ENCODE measurements around the gene GNAI3. TPM values are rescaled to one million over a fixed set of nuclear protein-coding genes. Genes with fewer than 3 reads are reported as not detected.

The GNAI3 gene
- total RNA-seq, 1 donor from 2014 or later, result 4.9 TPM

DNA sequence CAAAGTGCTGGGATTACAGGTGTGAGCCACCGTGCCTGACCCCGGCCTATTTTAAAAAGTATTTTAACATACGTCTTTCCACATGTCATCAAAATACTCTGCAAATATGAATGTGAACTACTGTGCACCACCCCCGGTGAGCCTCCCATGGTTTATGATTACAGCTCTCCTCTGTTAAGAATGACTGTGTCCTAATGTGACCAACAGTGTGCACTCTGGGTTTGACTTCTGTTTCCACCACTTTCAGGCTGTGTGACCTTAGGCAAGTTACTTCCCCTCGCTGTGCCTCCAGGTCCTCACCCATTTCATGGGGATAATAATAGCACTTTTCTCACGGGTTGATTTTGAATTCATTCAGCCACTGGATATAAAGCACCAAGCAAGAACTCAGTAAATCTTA, 85.9 kb downstream of the GNAI3 start:
- no peaks in the 10 kb centered on the region for H3K9me3 ChIP-seq
- no peak overlapping the region for H3K4me3 ChIP-seq
- DNase-seq (ENCODE audit: extremely low spot score in 2 of 2), result peak; percentile 37 to 74
- peaks cover 0 to 21% of the 10 kb centered on the region in 2 donors for H3K36me3 ChIP-seq
- H3K4me1 ChIP-seq, result peaks cover 40% of the 10 kb centered on the region
- intact Hi-C loops (cut with DNase I), result loop anchor here (10.0 kb wide), 1 partner anchor 351 kb away; the partner anchor contains the start of gene AHCYL1
- H3K27me3 ChIP-seq, result no peaks in the 10 kb centered on the region
- TF ChIP-seq CTCF (IDR thresholded peaks at IDR 0.05), result no peak
- TF ChIP-seq POLR2A (IDR thresholded peaks at IDR 0.05), result no peak
- TF ChIP-seq POLR2AphosphoS5 (IDR thresholded peaks at IDR 0.05; ENCODE audit: insufficient read depth in 1 of 2, low read depth in 1 of 2), result no peak
- H3K27ac ChIP-seq, result peak overlapping the region; percentile 51

DNA sequence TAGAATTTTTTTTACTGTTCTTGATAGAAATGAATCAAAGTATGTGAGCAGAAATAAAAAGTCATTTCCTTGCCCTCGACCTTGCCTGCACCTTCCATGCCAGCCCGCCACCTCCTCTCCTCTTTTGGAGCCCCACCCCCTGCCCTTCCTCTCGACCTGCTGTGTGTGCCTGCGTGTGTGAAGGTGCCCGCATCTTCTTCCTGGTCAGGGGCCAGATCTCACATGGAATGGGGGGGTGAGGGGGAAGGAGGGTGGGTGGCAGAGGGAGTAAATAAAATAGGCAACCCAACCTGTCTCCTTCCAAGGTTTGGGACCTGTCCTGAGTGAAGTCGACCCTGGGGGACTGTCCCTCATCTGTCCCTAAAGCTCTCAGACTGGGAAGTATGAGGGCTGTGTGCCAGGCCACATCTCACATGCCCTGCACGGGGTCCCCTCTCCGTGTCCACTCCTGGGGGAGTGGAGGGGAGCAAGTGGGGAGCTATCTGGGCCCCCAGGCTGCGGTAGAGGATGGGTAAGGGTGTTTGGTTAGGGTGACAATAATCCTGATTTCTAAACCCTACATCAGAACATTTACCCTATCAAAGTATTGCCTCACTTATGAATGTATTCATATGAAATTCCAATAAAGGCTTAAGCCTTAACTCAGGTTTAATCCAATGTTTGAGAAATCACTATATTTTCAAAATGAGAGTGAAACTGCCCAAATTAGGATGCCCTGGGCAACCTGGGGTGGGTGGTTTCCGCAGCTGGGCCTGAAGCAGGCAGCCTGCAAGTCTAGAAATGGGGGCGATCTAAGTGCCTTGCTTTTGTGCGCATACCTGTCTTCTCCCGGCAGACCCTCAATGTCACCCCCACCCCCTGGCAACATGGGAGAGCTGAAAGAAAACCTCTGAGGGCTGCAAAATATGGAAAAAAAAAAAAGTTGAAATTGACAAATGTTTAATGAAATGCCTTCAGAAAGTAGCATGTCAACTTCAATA, 86.6 kb downstream of the GNAI3 start:
- no peaks in the 10 kb centered on the region for H3K9me3 ChIP-seq
- peak overlapping the region; percentile 67 for H3K27ac ChIP-seq
- no peaks in the 10 kb centered on the region for H3K27me3 ChIP-seq
- intact Hi-C loops (cut with DNase I), result loop anchor here (10.0 kb wide), 1 partner anchor 350 kb away; the partner anchor contains the start of gene AHCYL1
- H3K4me3 ChIP-seq, result no peak overlapping the region
- peaks cover 0 to 13% of the 10 kb centered on the region in 2 donors for H3K36me3 ChIP-seq
- TF ChIP-seq POLR2AphosphoS5 (IDR thresholded peaks at IDR 0.05; ENCODE audit: insufficient read depth in 1 of 2, low read depth in 1 of 2), result no peak
- TF ChIP-seq CTCF (IDR thresholded peaks at IDR 0.05), result no peak
- no peak for TF ChIP-seq POLR2A (IDR thresholded peaks at IDR 0.05)
- H3K4me1 ChIP-seq, result peaks cover 43% of the 10 kb centered on the region
- peak; percentile 74 to 81 for DNase-seq (ENCODE audit: extremely low spot score in 2 of 2)

- peak overlapping the region; percentile 67 for H3K27ac ChIP-seq
- TF ChIP-seq POLR2A (IDR thresholded peaks at IDR 0.05) (no peak), POLR2AphosphoS5 (IDR thresholded peaks at IDR 0.05; ENCODE audit: insufficient read depth in 1 of 2, low read depth in 1 of 2) (no peak), CTCF (IDR thresholded peaks at IDR 0.05) (no peak)
- H3K27me3 ChIP-seq, result no peaks in the 10 kb centered on the region
- intact Hi-C loops (cut with DNase I), result loop anchor here (10.0 kb wide), 1 partner anchor 349 kb away; the partner anchor contains the start of gene AHCYL1
- no peaks in the 10 kb centered on the region for H3K9me3 ChIP-seq
- DNase-seq (ENCODE audit: extremely low spot score in 2 of 2), result peak in 1 of 2 donors; percentile 55
- no peak overlapping the region for H3K4me3 ChIP-seq
- peaks cover 0 to 9% of the 10 kb centered on the region in 2 donors for H3K36me3 ChIP-seq
- peaks cover 49% of the 10 kb centered on the region for H3K4me1 ChIP-seq
These were observed 87.4 kb downstream of the GNAI3 start for GRCh38 chr1:109635862-109636200.

DNA sequence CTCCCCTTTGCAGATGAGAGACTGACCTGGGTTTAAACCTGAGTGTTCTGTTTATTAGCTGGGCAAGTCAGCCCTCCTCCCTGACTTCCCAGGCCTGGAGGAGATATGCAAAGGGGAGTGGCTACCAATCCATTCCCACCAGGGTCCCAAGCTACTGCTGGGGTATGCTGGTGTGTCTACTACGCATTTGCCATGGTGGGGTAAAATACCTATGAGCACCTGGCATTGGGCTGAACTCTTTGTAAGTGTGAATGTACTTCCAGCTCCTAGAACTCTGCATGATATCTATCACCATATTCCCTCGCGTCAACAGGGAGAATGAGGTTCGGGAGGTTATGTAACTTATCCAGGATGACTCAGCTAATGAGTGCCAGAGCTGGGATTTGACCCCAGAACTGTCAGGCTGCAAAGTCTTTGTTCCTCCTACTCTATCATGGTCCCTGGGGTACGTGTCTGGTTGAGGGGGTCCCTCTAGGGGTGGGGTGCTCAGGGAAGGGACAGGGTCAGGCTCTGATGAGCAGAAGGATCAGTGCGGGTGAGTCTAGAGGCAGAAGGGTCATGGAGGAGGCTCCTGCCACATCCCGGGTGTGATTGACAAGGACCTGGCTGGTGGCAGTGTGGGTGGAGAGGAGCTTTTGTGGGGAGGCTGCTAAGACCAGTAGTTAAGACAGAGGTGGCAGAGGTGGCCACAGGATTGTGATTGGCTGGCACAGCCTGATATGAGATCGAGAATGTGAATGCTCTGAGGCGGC, 88.0 kb downstream of the GNAI3 start:
- no peaks in the 10 kb centered on the region for H3K27me3 ChIP-seq
- peaks cover 0 to 4% of the 10 kb centered on the region in 2 donors for H3K36me3 ChIP-seq
- H3K27ac ChIP-seq, result peak overlapping the region; percentile 67
- DNase-seq (ENCODE audit: extremely low spot score in 2 of 2), result peak; percentile 70 to 86
- no peak overlapping the region for H3K4me3 ChIP-seq
- TF ChIP-seq CTCF (IDR thresholded peaks at IDR 0.05), result no peak
- peak in 1 of 2 donors; percentile 28 for TF ChIP-seq POLR2AphosphoS5 (IDR thresholded peaks at IDR 0.05; ENCODE audit: insufficient read depth in 1 of 2, low read depth in 1 of 2)
- TF ChIP-seq POLR2A (IDR thresholded peaks at IDR 0.05), result no peak
- peaks cover 48% of the 10 kb centered on the region for H3K4me1 ChIP-seq
- intact Hi-C loops (cut with DNase I), result loop anchor here (10.0 kb wide), 1 partner anchor 348 kb away; the partner anchor contains the start of gene AHCYL1
- no peaks in the 10 kb centered on the region for H3K9me3 ChIP-seq

Data from vagina (tissue), 2 donors.